ENCODE measurements around the gene POFUT2. TPM values are rescaled to one million over a fixed set of nuclear protein-coding genes. Genes with fewer than 3 reads are reported as not detected.
A peak's percentile ranks its signal among the peaks of the same experiment; 100 is the strongest.

POFUT2 gene
- total RNA-seq, 3 donors from 2014 or later, result 26.4 to 38.0 (median 29.8) TPM

GRCh38 chr21:45299864-45300785, 12.4 kb upstream of the POFUT2 start:
- DNase-seq (peak in 1 of 3 donors; percentile 24), ATAC-seq (no peak)
- no peak overlapping the region for H3K4me3 ChIP-seq
- intact Hi-C loops (cut with DNase I, micrococcal nuclease), result no loop called here
- no peak for TF ChIP-seq CTCF (IDR thresholded peaks at IDR 0.05)
- H3K9me3 ChIP-seq, result no peaks in the 10 kb centered on the region
- H3K4me1 ChIP-seq (ENCODE audit: low read depth), result peaks cover 4% of the 10 kb centered on the region
- H3K36me3 ChIP-seq (ENCODE audit: low read depth), result no peaks in the 10 kb centered on the region

GRCh38 chr21:45299026-45299863, 11.6 kb upstream of the POFUT2 start:
- intact Hi-C loops (cut with DNase I, micrococcal nuclease), result no loop called here
- no peak for TF ChIP-seq CTCF (IDR thresholded peaks at IDR 0.05)
- no peaks in the 10 kb centered on the region for H3K36me3 ChIP-seq (ENCODE audit: low read depth)
- H3K4me3 ChIP-seq, result no peak overlapping the region
- no peak for ATAC-seq
- H3K4me1 ChIP-seq (ENCODE audit: low read depth), result peaks cover 4% of the 10 kb centered on the region
- DNase-seq, result peak in 1 of 3 donors; percentile 31
- no peaks in the 10 kb centered on the region for H3K9me3 ChIP-seq

- H3K9me3 ChIP-seq, result no peaks in the 10 kb centered on the region
- TF ChIP-seq CTCF (IDR thresholded peaks at IDR 0.05), result no peak
- H3K4me3 ChIP-seq, result no peak overlapping the region
- H3K4me1 ChIP-seq (ENCODE audit: low read depth), result peaks cover 14% of the 10 kb centered on the region
- intact Hi-C loops (cut with DNase I, micrococcal nuclease), result no loop called here
- DNase-seq (no peak), ATAC-seq (no peak)
- no peaks in the 10 kb centered on the region for H3K36me3 ChIP-seq (ENCODE audit: low read depth)
Observed at GRCh38 chr21:45297869-45298268, 10.2 kb upstream of the POFUT2 start.

- TF ChIP-seq CTCF (IDR thresholded peaks at IDR 0.05), result no peak
- DNase-seq, result no peak
- Histone ChIP-seq H3K4me1 (ENCODE audit: low read depth) (peaks cover 20% of the 10 kb centered on the region), H3K36me3 (ENCODE audit: low read depth) (no peaks in the 10 kb centered on the region), H3K4me3 (no peak overlapping the region), H3K9me3 (no peaks in the 10 kb centered on the region)
- intact Hi-C loops (cut with DNase I, micrococcal nuclease), result no loop called here
- no peak for ATAC-seq
Observed at GRCh38 chr21:45297329-45297728, 9.6 kb upstream of the POFUT2 start.

- Histone ChIP-seq H3K36me3 (ENCODE audit: low read depth) (no peaks in the 10 kb centered on the region), H3K4me1 (ENCODE audit: low read depth) (peaks cover 24% of the 10 kb centered on the region), H3K9me3 (no peaks in the 10 kb centered on the region), H3K4me3 (no peak overlapping the region)
- intact Hi-C loops (cut with DNase I, micrococcal nuclease), result no loop called here
- ATAC-seq (no peak), DNase-seq (no peak)
- no peak for TF ChIP-seq CTCF (IDR thresholded peaks at IDR 0.05)
Observed at GRCh38 chr21:45296638-45297037, 8.9 kb upstream of the POFUT2 start.
